ENCODE data around the gene NFIB.

The NFIB gene

DNA sequence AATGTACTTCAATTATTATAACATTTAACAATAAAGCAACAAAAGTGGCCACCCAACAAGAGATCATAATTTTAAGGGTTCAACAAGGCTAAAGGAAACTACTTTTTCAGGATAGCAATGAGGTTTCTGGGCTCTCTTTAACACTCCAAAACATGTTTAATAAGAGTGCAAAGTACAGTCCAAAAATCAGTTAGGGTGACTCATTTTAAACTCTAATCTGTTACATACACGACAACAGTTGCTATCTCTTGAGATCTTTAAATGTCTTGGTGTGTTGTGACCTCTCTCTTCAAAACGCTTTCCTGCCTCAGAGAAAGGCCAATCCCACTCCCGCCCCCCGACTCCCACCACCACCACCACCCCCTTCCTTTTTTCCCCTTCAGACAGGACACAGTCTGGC is 11.5 kb downstream of the NFIB start:
- no peak for DNase-seq (ENCODE audit: low read depth, low spot score)
- TF ChIP-seq CTCF (IDR thresholded peaks at IDR 0.05; ENCODE audit: low read depth, low read length) = no peak
- in situ Hi-C loops (cut with HindIII; ENCODE audit: low sequenced_read_pairs) = loop anchor here (25.0 kb wide), 1 partner anchor 190 kb away; no protein-coding TSS in a partner anchor
- no peak overlapping the region for H3K4me3 ChIP-seq (ENCODE audit: low read depth, low read length)

DNA sequence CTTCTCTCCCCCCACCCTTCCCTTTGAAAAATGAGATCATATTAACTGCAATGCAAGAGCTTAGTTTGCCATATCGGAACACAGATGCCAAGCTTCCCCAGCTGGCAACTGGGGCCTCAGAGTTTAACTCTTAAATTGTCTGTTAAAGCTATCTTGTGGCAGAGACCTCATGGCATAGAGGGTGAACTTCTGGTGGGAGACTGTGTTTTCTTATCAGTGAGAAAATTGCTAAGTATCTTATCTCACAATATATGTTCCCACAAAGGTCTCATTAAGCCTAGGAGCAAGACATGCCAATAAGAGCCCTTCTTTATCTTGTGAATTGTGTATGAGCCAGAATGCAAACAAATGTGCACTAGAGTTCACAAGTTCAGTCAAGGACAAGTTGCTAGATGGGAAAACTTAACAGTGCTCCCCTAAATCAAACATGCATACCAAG is 12.3 kb downstream of the NFIB start:
- in situ Hi-C loops (cut with HindIII; ENCODE audit: low sequenced_read_pairs) = loop anchor here (25.0 kb wide), 1 partner anchor 189 kb away; no protein-coding TSS in a partner anchor
- H3K4me3 ChIP-seq (ENCODE audit: low read depth, low read length) = no peak overlapping the region
- TF ChIP-seq CTCF (IDR thresholded peaks at IDR 0.05; ENCODE audit: low read depth, low read length) = no peak
- no peak for DNase-seq (ENCODE audit: low read depth, low spot score)

- no peak overlapping the region for H3K4me3 ChIP-seq (ENCODE audit: low read depth, low read length)
- in situ Hi-C loops (cut with HindIII; ENCODE audit: low sequenced_read_pairs) = loop anchor here (25.0 kb wide), 1 partner anchor 189 kb away; no protein-coding TSS in a partner anchor
- TF ChIP-seq CTCF (IDR thresholded peaks at IDR 0.05; ENCODE audit: low read depth, low read length) = no peak
- no peak for DNase-seq (ENCODE audit: low read depth, low spot score)
These were observed 12.9 kb downstream of the NFIB start for GRCh38 chr9:14301006-14301405.

DNA sequence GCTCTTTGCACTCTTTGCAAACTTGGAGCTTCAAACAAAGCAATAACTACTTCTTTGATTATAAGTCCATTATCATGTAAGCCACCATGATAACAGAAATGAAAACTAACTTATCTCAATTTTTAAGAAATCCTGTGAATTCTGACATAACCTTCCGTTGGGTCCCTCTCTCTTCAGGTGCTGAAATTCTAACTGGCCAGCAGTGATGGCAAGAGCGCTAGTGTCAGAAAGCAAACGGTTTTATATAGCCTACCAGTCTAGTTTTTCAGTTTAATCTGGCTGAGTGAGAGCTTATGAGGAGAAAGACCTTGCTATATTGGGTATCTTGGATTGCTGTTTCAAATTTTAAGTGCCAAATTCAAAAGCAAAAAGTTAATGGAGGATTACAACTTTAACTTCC is 13.4 kb downstream of the NFIB start:
- no peak for TF ChIP-seq CTCF (IDR thresholded peaks at IDR 0.05; ENCODE audit: low read depth, low read length)
- H3K4me3 ChIP-seq (ENCODE audit: low read depth, low read length) = no peak overlapping the region
- in situ Hi-C loops (cut with HindIII; ENCODE audit: low sequenced_read_pairs) = loop anchor here (25.0 kb wide), 1 partner anchor 188 kb away; no protein-coding TSS in a partner anchor
- DNase-seq (ENCODE audit: low read depth, low spot score) = no peak

- no peak for TF ChIP-seq CTCF (IDR thresholded peaks at IDR 0.05; ENCODE audit: low read depth, low read length)
- DNase-seq (ENCODE audit: low read depth, low spot score) = no peak
- in situ Hi-C loops (cut with HindIII; ENCODE audit: low sequenced_read_pairs) = loop anchor here (25.0 kb wide), 1 partner anchor 188 kb away; no protein-coding TSS in a partner anchor
- no peak overlapping the region for H3K4me3 ChIP-seq (ENCODE audit: low read depth, low read length)
These were observed 13.9 kb downstream of the NFIB start for GRCh38 chr9:14300040-14300439.

GRCh38 chr9:14298601-14299022 is 15.3 kb downstream of the NFIB start:
- in situ Hi-C loops (cut with HindIII; ENCODE audit: low sequenced_read_pairs) = no loop called here
- no peak for DNase-seq (ENCODE audit: low read depth, low spot score)
- TF ChIP-seq CTCF (IDR thresholded peaks at IDR 0.05; ENCODE audit: low read depth, low read length) = no peak
- no peak overlapping the region for H3K4me3 ChIP-seq (ENCODE audit: low read depth, low read length)
